HEK293T (cell line): Measurements from ENCODE around the gene CORO2B.

ENCODE experiments used
- CTCF ChIA-PET: fragments of 350-600 bp; formaldehyde crosslinking; extraction: SDS; loops from one replicate; lab custom pipeline; 2021; ENCODE audit warnings: antibody characterized with exemption, inconsistent platforms; lab: Yijun Ruan, JAX
- POLR2A ChIA-PET: fragments of 350-600 bp; formaldehyde crosslinking; extraction: SDS; loops from one replicate; lab custom pipeline; 2020; ENCODE audit warnings: antibody characterized with exemption, inconsistent platforms; lab: Yijun Ruan, JAX
- DNase-seq: peaks from one replicate; pipeline ENCODE4 v3.0.0; 2012; ENCODE audit warnings: mixed read lengths; ENCODE audit errors: extremely low spot score
- ARNT ChIP-seq: fragments of 450-650 bp; IDR thresholded peaks from 2 replicates; pipeline ENCODE4 v1.6.1; 2017; ENCODE audit warnings: mild to moderate bottlenecking
- BHLHE40 ChIP-seq: fragments of 450-650 bp; IDR thresholded peaks from 2 replicates; pipeline ENCODE4 v1.6.1; 2016; ENCODE audit warnings: mild to moderate bottlenecking, moderate library complexity, borderline replicate concordance
- CTBP1 ChIP-seq: fragments of 450-650 bp; IDR thresholded peaks from 2 replicates; pipeline ENCODE4 v1.6.1; 2016; ENCODE audit warnings: borderline replicate concordance
- ELF4 ChIP-seq: fragments of 450-650 bp; IDR thresholded peaks from 2 replicates; pipeline ENCODE4 v1.6.1; 2017; ENCODE audit warnings: antibody characterized with exemption
- FOXA1 ChIP-seq: fragments of 450-650 bp; IDR thresholded peaks from 2 replicates; pipeline ENCODE4 v1.6.1; 2016; ENCODE audit warnings: mild to moderate bottlenecking
- FOXK2 ChIP-seq: fragments of 450-650 bp; IDR thresholded peaks from 2 replicates; pipeline ENCODE4 v1.6.1; 2016; ENCODE audit warnings: mild to moderate bottlenecking
- FOXM1 ChIP-seq: fragments of 450-650 bp; IDR thresholded peaks from 2 replicates; pipeline ENCODE4 v1.6.1; 2017; ENCODE audit warnings: mild to moderate bottlenecking, borderline replicate concordance
- HDGF ChIP-seq: fragments of 450-650 bp; IDR thresholded peaks from 2 replicates; pipeline ENCODE4 v1.6.1; 2017; ENCODE audit warnings: antibody characterized with exemption, borderline replicate concordance
- L3MBTL2 ChIP-seq: fragments of 450-650 bp; conservative IDR thresholded peaks from 2 replicates; pipeline ENCODE4 v1.6.1; 2016; ENCODE audit warnings: mild to moderate bottlenecking
- LEF1 ChIP-seq: fragments of 450-650 bp; IDR thresholded peaks from 2 replicates; pipeline ENCODE4 v1.6.1; 2017; ENCODE audit warnings: mild to moderate bottlenecking, borderline replicate concordance
- NFRKB ChIP-seq: fragments of 450-650 bp; IDR thresholded peaks from 2 replicates; pipeline ENCODE4 v1.6.1; 2016; ENCODE audit warnings: mild to moderate bottlenecking, moderate library complexity
- PKNOX1 ChIP-seq: fragments of 450-650 bp; IDR thresholded peaks from 2 replicates; pipeline ENCODE4 v1.6.1; 2016
- SP1 ChIP-seq: fragments of 450-650 bp; IDR thresholded peaks from 2 replicates; pipeline ENCODE4 v1.6.1; 2017
- SUZ12 ChIP-seq: fragments of 450-650 bp; IDR thresholded peaks from 2 replicates; pipeline ENCODE4 v1.6.1; 2016; ENCODE audit warnings: mild to moderate bottlenecking
- TARDBP ChIP-seq: fragments of 450-650 bp; IDR thresholded peaks from 2 replicates; pipeline ENCODE4 v1.6.1; 2016
- ZNF384 ChIP-seq: fragments of 450-650 bp; IDR thresholded peaks from 2 replicates; pipeline ENCODE4 v1.6.1; 2016

The CORO2B gene

DNA sequence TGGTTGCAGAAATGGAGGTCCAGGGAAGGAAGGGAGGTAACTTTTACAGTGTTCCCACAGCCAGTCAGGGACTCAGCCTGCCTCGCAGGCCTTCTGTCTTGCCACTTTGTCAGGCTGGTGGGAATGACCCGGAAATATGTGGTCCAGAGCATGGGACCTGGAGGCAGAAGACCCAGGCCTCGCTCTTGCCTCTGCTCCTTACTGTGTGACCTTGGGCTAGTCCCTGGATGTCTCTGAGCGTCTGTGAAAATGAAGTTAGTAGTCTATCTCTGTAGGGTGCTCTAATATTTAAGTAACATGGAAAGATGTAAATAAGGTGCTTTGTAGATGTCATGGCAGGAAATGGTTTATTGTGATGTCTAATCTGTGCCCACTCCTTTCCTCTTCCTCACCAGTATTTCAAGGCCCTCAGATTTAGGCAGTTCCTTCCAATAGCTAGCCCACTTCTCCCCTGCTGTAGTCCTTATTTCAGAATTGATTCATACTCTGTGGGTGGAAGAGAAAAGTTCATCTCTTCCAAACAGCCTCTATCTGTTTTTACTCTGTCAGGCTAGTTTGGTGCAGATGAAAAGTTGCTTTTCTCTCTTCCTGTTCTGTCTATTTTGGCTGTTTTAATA lies 9.1 kb downstream of the CORO2B start:
- ChIA-PET CTCF (interaction anchor here (0.6 kb wide), 1 partner anchor 23 kb away, joined by 3 read pairs; no protein-coding TSS in a partner anchor), POLR2A (no interaction called here)
- no peak for TF ChIP-seq BHLHE40
- TF ChIP-seq HDGF, result no peak
- no peak for TF ChIP-seq ARNT
- TF ChIP-seq CTBP1, result no peak
- no peak for TF ChIP-seq FOXA1
- TF ChIP-seq ZNF384, result no peak
- TF ChIP-seq FOXM1, result no peak
- TF ChIP-seq ELF4, result no peak
- no peak for TF ChIP-seq SUZ12
- TF ChIP-seq TARDBP, result no peak
- TF ChIP-seq NFRKB, result no peak
- TF ChIP-seq L3MBTL2, result no peak
- TF ChIP-seq SP1, result no peak
- DNase-seq, result no peak

- no peak for TF ChIP-seq NFRKB
- TF ChIP-seq HDGF, result no peak
- TF ChIP-seq FOXM1, result no peak
- TF ChIP-seq SP1, result no peak
- no peak for TF ChIP-seq FOXA1
- no peak for TF ChIP-seq TARDBP
- TF ChIP-seq ELF4, result no peak
- TF ChIP-seq FOXK2, result no peak
- no peak for TF ChIP-seq L3MBTL2
- TF ChIP-seq CTBP1, result no peak
- TF ChIP-seq LEF1, result no peak
- no peak for TF ChIP-seq BHLHE40
- TF ChIP-seq SUZ12, result no peak
- TF ChIP-seq PKNOX1, result no peak
- no peak for TF ChIP-seq ZNF384
- POLR2A ChIA-PET, result no interaction called here
- CTCF ChIA-PET, result no interaction called here
- DNase-seq, result no peak
These were observed 10.3 kb downstream of the CORO2B start for GRCh38 chr15:68589053-68589452.

GRCh38 chr15:68589783-68590710 lies 11.3 kb downstream of the CORO2B start:
- CTCF ChIA-PET, result no interaction called here
- TF ChIP-seq L3MBTL2 (no peak), FOXM1 (no peak), SP1 (no peak), ELF4 (no peak), CTBP1 (no peak), LEF1 (no peak), FOXA1 (no peak), BHLHE40 (no peak), HDGF (no peak), SUZ12 (no peak), ARNT (no peak), NFRKB (no peak), FOXK2 (no peak), ZNF384 (no peak), PKNOX1 (no peak)
- DNase-seq, result no peak

DNA sequence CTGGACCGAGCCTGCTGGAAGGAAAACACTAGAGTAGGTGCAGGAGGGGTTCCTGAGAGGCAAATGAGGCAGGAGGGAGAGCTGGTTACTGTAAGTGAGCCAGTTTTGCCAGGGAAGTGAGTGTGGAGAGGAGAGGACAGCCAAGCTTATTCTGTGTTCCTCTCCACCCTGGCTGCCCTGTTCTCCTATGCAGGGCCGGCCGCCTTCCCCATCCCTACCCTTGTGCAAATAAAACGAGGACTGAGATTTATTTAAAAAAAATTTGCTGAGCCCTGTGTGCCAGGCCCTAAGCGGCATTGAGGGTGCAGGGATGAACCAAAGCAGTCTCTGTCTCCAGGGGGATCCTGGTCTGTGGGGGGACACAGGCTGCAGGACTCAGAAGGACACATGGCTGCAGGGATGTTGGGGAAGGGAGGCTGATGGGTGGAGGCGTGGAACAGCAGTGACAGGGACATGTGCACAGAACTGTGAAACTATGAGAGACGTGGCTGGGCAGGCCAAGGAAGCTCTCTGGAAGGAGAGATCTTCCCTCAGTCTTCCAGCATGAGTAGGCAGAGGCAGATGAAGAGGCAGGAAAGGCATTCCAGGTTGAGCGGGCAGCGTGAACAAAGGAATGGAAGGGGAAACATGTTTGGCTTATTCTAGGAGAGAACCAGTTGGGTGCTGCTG lies 12.1 kb downstream of the CORO2B start:
- TF ChIP-seq FOXK2 (no peak), L3MBTL2 (no peak), ZNF384 (no peak)
- POLR2A ChIA-PET, result no interaction called here
- CTCF ChIA-PET, result interaction anchor here (0.8 kb wide), 1 partner anchor 31 kb away, joined by 3 read pairs; no protein-coding TSS in a partner anchor
- no peak for DNase-seq

More at GRCh38 chr15:68589783-68590710, 11.3 kb downstream of the CORO2B start:
- POLR2A ChIA-PET, result no interaction called here

- ChIA-PET CTCF (no interaction called here), POLR2A (no interaction called here)
- no peak for DNase-seq
- TF ChIP-seq ARNT (no peak), L3MBTL2 (no peak), NFRKB (no peak), SP1 (no peak), BHLHE40 (no peak), FOXA1 (no peak), TARDBP (no peak), CTBP1 (no peak), FOXM1 (no peak), HDGF (no peak), FOXK2 (no peak), LEF1 (no peak), PKNOX1 (no peak), ELF4 (no peak), SUZ12 (no peak), ZNF384 (no peak)
These were observed 13.3 kb downstream of the CORO2B start for GRCh38 chr15:68592054-68592453.
